Astrocyte of the spinal cord (primary cell): ENCODE measurements around the gene ATR.
"Not testable (repeated sequence)": the region's sequence is repeated elsewhere in the genome, so short reads cannot be mapped to it uniquely, and the experiment has no call there.

Experiments used
- DNase-seq: peaks from one replicate; pipeline ENCODE4 v3.0.0; 2011; ENCODE audit warnings: low read depth, low spot score
- H3K4me3 ChIP-seq: 2 replicates; pipeline ENCODE4 v1.5.1; 2011; ENCODE audit warnings: low read depth, mild to moderate bottlenecking, low read length, moderate library complexity
- CTCF ChIP-seq: IDR thresholded peaks from 2 replicates; pipeline ENCODE4 v1.5.1; 2012; ENCODE audit warnings: low read depth, mild to moderate bottlenecking, low read length, inconsistent platforms
- in situ Hi-C: cut with HindIII; loops from 2 replicates; pipeline ENCODE4 v1.10.0; 2017; ENCODE audit warnings: low sequenced_read_pairs

ATR gene

DNA sequence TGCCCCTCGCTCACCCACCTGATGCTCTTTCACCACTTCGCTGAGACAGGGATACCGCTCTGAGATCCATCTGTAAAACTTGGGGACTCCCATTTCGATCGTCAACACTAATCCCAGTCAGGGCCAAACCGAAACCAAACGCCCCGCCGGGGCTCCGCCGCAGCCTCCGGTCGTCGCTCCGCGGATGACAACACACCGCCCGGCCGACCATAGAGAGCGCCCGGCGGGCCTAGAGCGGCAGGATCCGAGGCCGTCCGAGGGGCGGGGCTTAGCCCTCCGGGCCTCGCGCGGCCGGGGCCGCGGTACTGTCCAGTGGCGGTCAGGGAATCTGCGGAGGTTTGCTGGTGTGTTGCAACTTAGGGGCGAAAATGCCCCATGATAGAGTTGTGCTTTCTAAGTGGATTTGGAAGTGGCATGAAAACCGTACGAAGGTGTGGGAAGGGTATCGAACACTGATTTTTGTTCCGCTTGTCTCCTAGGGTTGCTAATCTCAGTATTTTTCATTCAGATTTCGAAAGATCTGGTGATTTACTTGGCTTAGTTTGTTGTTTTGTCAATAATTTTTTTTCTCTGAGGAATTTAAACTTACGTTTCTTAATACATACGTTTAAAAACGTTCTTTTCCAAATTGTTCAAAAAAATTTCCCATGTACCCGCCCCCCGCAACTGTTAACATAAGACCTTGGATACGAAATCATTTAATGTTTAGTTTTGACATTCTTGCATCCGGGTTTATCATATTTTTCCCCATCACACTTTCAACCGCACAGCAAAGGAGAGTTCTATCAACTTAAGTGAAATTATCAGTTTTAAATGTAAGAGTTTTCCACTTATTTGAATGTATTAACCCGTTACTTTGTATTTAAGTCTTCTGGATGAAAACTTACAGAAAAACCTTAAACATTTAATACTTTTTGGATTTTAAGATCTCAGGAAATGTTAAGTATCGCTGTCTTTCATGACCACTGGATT, 130.4 kb downstream of the ATR start, which contains the start of gene XRN1:
Gene XRN1, minus strand, starts transcription at position 186 of the 972 bp plus-strand sequence. Its CDS starts 93 bp downstream, at position 93.
- no peak for TF ChIP-seq CTCF
- peak within 1 kb of the TSS; percentile 100 for H3K4me3 ChIP-seq
- DNase-seq = peak; percentile 96
- in situ Hi-C loops = no loop called here

DNA sequence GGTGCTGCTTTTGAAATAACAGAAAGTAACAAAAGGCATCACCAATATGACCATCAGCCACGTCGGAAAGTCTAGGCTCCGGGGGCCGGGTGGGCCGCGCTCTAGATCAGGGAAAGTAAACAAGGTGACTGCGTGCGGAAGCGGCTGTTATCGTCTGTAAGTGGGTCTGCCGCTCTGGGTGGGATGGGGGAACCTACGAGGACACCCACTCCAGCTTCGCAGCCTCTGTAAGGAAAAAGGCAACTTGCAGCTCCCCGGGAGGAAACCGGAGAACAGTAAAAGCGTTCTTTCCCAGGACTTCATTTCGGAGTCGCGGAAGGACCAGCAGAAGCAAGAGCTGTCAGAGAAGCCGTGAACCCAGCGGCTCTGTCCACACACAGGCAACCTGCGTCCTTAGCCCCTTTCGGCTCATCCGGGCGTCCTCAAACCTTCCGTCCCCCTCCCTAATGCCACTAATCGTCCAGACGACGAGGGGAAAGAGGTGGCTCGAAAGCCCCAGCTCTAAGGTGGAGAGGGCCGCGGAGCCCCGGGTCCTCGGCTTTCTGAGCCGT, 131.2 kb downstream of the ATR start:
- in situ Hi-C loops = no loop called here
- peak overlapping the region; percentile 100 for H3K4me3 ChIP-seq
- no peak for TF ChIP-seq CTCF
- peak; percentile 61 for DNase-seq

- H3K4me3 ChIP-seq = peak overlapping the region; percentile 12
- TF ChIP-seq CTCF = no peak
- in situ Hi-C loops = no loop called here
- DNase-seq = peak; percentile 48
These were observed 132.7 kb downstream of the ATR start for GRCh38 chr3:142445816-142446254.

- no peak overlapping the region for H3K4me3 ChIP-seq
- in situ Hi-C loops = no loop called here
- no peak for DNase-seq
- no peak for TF ChIP-seq CTCF
These were observed 134.2 kb downstream of the ATR start for GRCh38 chr3:142444343-142444742.

- in situ Hi-C loops, DNase-seq, H3K4me3 ChIP-seq: not testable (repeated sequence)
These were observed 135.5 kb downstream of the ATR start for GRCh38 chr3:142443060-142443459.

GRCh38 chr3:142439499-142440220, 138.9 kb downstream of the ATR start:
- DNase-seq, in situ Hi-C loops, H3K4me3 ChIP-seq: not testable (repeated sequence)

DNA sequence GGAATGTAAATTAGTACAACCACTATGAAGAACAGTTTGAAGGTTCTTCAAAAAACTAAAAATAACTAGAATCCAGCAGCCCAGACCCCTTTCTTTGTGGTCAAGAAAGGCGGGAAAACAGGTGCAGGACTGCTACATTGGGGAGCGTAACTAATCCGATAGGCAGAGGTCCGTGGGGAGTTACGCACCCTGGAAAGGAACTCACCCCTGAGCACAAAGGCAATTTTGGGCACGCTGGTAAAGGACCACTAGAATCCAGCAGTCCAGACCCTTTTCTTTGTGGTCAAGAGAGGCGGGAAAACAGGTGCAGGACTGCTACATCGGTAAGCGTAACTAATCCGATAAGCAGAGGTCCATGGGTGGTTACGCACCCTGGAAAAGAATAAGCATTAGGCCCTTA, 140.4 kb downstream of the ATR start:
- DNase-seq, in situ Hi-C loops, H3K4me3 ChIP-seq: not testable (repeated sequence)
